Esophagus squamous epithelium (tissue), 5 donors: Measurements from ENCODE around the gene TUBGCP5. TPM values are rescaled to one million over a fixed set of nuclear protein-coding genes. Genes with fewer than 3 reads are reported as not detected.
"Not testable (repeated sequence)": the region's sequence is repeated elsewhere in the genome, so short reads cannot be mapped to it uniquely, and the experiment has no call there.

Experiments
- DNase-seq: peaks from one replicate; lab custom pipeline; 2025; lab: John Stamatoyannopoulos, UW
- H3K27ac ChIP-seq, 4 donors: fragments of 200-600 bp; sonication (generic); one replicate each; pipeline ENCODE4 v1.5.1; 2016 to 2019; ENCODE audit warnings: mild to moderate bottlenecking in 1 of 4
- H3K27me3 ChIP-seq, 4 donors: fragments of 200-600 bp; sonication (generic); 1 replicate in 3 of 4; 2 replicates in 1 of 4; pipeline versions ENCODE4 v1.5.1 to v1.6.0; 2017 to 2021; ENCODE audit warnings: antibody characterized with exemption in 1 of 4
- H3K36me3 ChIP-seq, 3 donors: fragments of 200-600 bp; sonication (generic); one replicate each; pipeline ENCODE4 v1.5.1; 2016 to 2019
- H3K4me1 ChIP-seq, 3 donors: fragments of 200-600 bp; sonication (generic); one replicate each; pipeline ENCODE4 v1.5.1; 2017 to 2019
- H3K4me3 ChIP-seq, 4 donors: fragments of 200-600 bp; sonication (generic); 1 replicate in 3 of 4; 2 replicates in 1 of 4; pipeline ENCODE4 v1.5.1; 2016 to 2019; ENCODE audit warnings: mild to moderate bottlenecking in 2 of 4, moderate library complexity in 1 of 4
- H3K9me3 ChIP-seq, 3 donors: fragments of 200-600 bp; sonication (generic); one replicate each; pipeline ENCODE4 v1.5.1; 2016 to 2019
- POLR2A ChIP-seq, 4 donors: fragments of 450-650 bp; IDR thresholded peaks; one replicate each; pipeline ENCODE4 v1.6.1; 2017; ENCODE audit warnings: antibody characterized with exemption in 4 of 4, mild to moderate bottlenecking in 4 of 4, moderate library complexity in 3 of 4
- WGBS, 2 donors: methylation state at CpG; one replicate each; pipeline ENCODE4 v1.1.5; 2018; 5-methylcytosine and 5-hydroxymethylcytosine counted together
- intact Hi-C: fragments of 100-400 bp; cut with DNase I; formaldehyde crosslinking; loops from one replicate; pipeline ENCODE4 v1.15.0; 2022
- total RNA-seq, 4 donors: library from RNA; depleted of rRNA; stranded (reverse); fragments of >200 nt; gene quantifications; one replicate each; pipeline ENCODE4 v1.1.0, GENCODE V29; 2016
- TF ChIP-seq, protein P1 (sequence below), 6 experiments: fragments of 450-650 bp in 4 of 6; fragments of 200-600 bp in 2 of 6; sonication (generic) in 2 of 6; IDR thresholded peaks; one replicate each; pipeline ENCODE4 v1.5.1; 2016 to 2019; ENCODE audit warnings: antibody characterized with exemption in 6 of 6, mild to moderate bottlenecking in 4 of 6, moderate library complexity in 4 of 6
- donor health status: DM: yes; HTN: yes; CAD: no.

The TUBGCP5 gene
- 10 to 100 TPM; 10.6 to 33.6 (median 20.0) TPM for total RNA-seq

DNA sequence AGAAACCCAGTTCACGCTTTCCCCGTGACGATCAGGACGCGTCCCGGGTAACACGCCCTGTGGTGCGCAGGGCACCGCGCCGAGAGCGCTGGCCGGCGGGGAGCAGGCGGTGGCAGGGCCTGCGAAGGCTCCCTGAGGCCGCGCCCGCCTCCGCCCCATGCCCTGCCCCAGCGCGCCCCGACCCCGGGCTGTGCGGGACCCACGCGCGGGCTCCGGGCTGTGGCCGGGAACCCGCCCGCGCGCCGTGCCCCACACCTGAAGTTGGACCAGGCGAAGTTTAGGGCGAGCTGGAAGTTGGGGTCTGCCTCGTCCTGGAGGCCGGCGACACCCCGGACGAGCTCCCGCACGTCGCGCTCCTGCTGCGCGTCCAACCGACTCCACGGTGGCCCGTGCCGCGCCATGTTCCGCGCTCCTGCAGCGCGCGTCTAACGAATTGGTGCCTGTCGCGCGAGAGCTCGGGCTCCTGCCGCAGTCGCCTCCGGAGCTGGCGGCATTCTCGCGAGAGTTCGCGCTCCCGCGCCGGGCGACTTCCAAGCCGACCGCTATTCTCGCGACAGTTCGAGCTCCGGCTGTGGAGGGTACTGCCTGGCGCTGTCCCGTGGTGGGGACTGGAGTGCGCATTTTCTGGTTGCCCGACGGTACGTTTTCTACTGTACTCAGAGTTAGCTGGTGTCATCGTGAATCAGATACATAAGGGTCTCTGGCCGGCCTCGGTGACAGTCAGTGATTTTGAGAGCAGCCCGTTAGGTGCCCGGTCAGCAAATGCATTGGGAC lies at the start of gene TUBGCP5:
TSS of gene TUBGCP5 (minus strand) at position 427 of the 774 bp plus-strand sequence. CDS start at position 401, 26 bp downstream.
- peaks cover 4 to 26% (median 8%) of the 10 kb centered on the region in 3 donors for H3K4me1 ChIP-seq
- H3K4me3 ChIP-seq = peak within 1 kb of the TSS; percentile 64 to 96 (median 84)
- H3K9me3 ChIP-seq = no peaks in the 10 kb centered on the region
- no peaks in the 10 kb centered on the region for H3K27me3 ChIP-seq
- DNase-seq = peak; percentile 82
- 0% methylated on average over 3 to 10 of the region's 92 CpGs for WGBS, 2 donors
- H3K36me3 ChIP-seq = peaks cover 0 to 25% (median 4%) of the 10 kb centered on the region in 3 donors
- H3K27ac ChIP-seq = peak within 1 kb of the TSS; percentile 75 to 95 (median 94)
- TF ChIP-seq POLR2A (IDR thresholded peaks at IDR 0.05) = peak in 3 of 4 donors; percentile 83 to 90 (median 90)
- TF ChIP-seq, protein P1, sequence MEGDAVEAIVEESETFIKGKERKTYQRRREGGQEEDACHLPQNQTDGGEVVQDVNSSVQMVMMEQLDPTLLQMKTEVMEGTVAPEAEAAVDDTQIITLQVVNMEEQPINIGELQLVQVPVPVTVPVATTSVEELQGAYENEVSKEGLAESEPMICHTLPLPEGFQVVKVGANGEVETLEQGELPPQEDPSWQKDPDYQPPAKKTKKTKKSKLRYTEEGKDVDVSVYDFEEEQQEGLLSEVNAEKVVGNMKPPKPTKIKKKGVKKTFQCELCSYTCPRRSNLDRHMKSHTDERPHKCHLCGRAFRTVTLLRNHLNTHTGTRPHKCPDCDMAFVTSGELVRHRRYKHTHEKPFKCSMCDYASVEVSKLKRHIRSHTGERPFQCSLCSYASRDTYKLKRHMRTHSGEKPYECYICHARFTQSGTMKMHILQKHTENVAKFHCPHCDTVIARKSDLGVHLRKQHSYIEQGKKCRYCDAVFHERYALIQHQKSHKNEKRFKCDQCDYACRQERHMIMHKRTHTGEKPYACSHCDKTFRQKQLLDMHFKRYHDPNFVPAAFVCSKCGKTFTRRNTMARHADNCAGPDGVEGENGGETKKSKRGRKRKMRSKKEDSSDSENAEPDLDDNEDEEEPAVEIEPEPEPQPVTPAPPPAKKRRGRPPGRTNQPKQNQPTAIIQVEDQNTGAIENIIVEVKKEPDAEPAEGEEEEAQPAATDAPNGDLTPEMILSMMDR (IDR thresholded peaks at IDR 0.05) = peak; percentile 26 to 67 (median 48)
- intact Hi-C loops = no loop called here

- Histone ChIP-seq H3K9me3 (no peaks in the 10 kb centered on the region), H3K27me3 (no peaks in the 10 kb centered on the region), H3K27ac (no peak overlapping the region), H3K4me3 (no peak overlapping the region), H3K36me3 (no peaks in the 10 kb centered on the region), H3K4me1 (no peaks in the 10 kb centered on the region)
- intact Hi-C loops = no loop called here
- no peak for DNase-seq
- TF ChIP-seq, protein P1 (IDR thresholded peaks at IDR 0.05) = no peak
- no peak for TF ChIP-seq POLR2A (IDR thresholded peaks at IDR 0.05)
- WGBS, 2 donors = 78 to 86% methylated on average over 1 of the region's 1 CpG
Observed at GRCh38 chr15:23083115-23083514, 43.7 kb upstream of the TUBGCP5 start.

DNA sequence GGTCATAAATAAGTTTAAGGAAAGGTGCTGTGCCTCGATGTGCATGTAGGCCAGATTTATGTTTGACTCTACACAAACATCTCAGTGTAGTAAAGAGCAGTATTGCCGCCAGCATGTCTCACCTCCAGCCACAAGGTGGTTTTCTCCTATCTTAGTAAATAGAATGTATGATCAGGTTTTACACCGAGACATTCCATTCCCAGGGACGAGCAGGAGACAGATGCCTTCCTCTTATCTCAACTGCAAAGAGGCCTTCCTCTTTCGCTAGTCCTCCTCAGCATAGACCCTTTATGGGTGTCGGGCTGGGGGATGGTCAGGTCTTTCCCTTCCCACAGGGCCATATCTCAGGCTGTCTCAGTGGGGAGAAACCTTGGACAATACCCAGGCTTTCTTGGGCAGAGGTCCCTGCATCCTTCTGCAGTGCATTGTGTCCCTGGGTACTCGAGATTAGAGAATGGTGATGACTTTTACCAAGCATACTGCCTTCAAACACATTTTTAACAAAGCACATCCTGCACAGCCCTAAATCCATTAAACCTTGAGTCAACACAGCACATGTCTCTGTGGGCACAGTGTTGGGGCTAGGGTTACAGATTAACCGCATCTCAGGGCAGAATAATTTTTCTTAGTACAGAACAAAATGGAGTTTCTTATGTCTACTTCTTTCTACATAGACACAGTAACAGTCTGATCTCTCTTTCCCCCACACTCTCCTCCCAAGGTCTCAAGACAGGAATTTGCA lies 42.8 kb upstream of the TUBGCP5 start:
- H3K27me3 ChIP-seq, intact Hi-C loops, H3K4me3 ChIP-seq, H3K36me3 ChIP-seq, H3K27ac ChIP-seq, DNase-seq, H3K4me1 ChIP-seq, H3K9me3 ChIP-seq: not testable (repeated sequence)
- 61 to 68% methylated on average over 7 of the region's 8 CpGs for WGBS, 2 donors

GRCh38 chr15:23081271-23081670 lies 41.9 kb upstream of the TUBGCP5 start:
- no peak overlapping the region for H3K27ac ChIP-seq
- no peaks in the 10 kb centered on the region for H3K4me1 ChIP-seq
- intact Hi-C loops = no loop called here
- TF ChIP-seq, protein P1 (IDR thresholded peaks at IDR 0.05) = no peak
- TF ChIP-seq POLR2A (IDR thresholded peaks at IDR 0.05) = no peak
- H3K27me3 ChIP-seq = no peaks in the 10 kb centered on the region
- WGBS, 2 donors = 76 to 90% methylated on average over 3 of the region's 3 CpGs
- H3K9me3 ChIP-seq = no peaks in the 10 kb centered on the region
- no peak overlapping the region for H3K4me3 ChIP-seq
- no peak for DNase-seq
- no peaks in the 10 kb centered on the region for H3K36me3 ChIP-seq

GRCh38 chr15:23079766-23080165 lies 40.4 kb upstream of the TUBGCP5 start:
- Histone ChIP-seq H3K4me1 (no peaks in the 10 kb centered on the region), H3K4me3 (no peak overlapping the region), H3K27ac (no peak overlapping the region), H3K9me3 (no peaks in the 10 kb centered on the region), H3K36me3 (no peaks in the 10 kb centered on the region), H3K27me3 (peaks cover 0 to 6% (median 0%) of the 10 kb centered on the region in 4 donors)
- TF ChIP-seq, protein P1 (IDR thresholded peaks at IDR 0.05) = no peak
- no peak for TF ChIP-seq POLR2A (IDR thresholded peaks at IDR 0.05)
- DNase-seq = no peak
- intact Hi-C loops = no loop called here
- 74 to 84% methylated on average over 7 of the region's 7 CpGs for WGBS, 2 donors
